K562 (cell line): ENCODE data around the gene MRFAP1. TPM values are rescaled to one million over a fixed set of nuclear protein-coding genes. Genes with fewer than 3 reads are reported as not detected.
A peak's percentile ranks its signal among the peaks of the same experiment; 100 is the strongest.

Experiments
- ARID2 ChIP-seq: fragments of 450-650 bp; IDR thresholded peaks from 2 replicates; pipeline ENCODE4 v1.6.1; 2017; ENCODE audit warnings: antibody characterized with exemption, mild to moderate bottlenecking
- C11orf30 ChIP-seq: fragments of 450-650 bp; IDR thresholded peaks from 2 replicates; pipeline ENCODE4 v1.6.1; 2016; ENCODE audit warnings: low read depth, mild to moderate bottlenecking
- PBX2 ChIP-seq, 2 experiments: IDR thresholded peaks in 1 of 2; conservative IDR thresholded peaks in 1 of 2; 2 replicates each; pipeline ENCODE4 v1.6.1; 2016; ENCODE audit warnings: low read depth in 2 of 2, mild to moderate bottlenecking in 1 of 2, missing compliant biosample characterization in 1 of 2, missing genetic modification characterization in 1 of 2, moderate library complexity in 1 of 2
- PHF8 ChIP-seq: fragments of 200-600 bp; sonication (generic); IDR thresholded peaks from 2 replicates; pipeline ENCODE4 v1.6.1; 2012; ENCODE audit warnings: mixed run types, mild to moderate bottlenecking, inconsistent platforms, low read length, moderate library complexity, borderline replicate concordance
- PTTG1 ChIP-seq: fragments of 450-650 bp; IDR thresholded peaks from 2 replicates; pipeline ENCODE4 v1.6.1; 2016; ENCODE audit warnings: low read depth, mild to moderate bottlenecking, missing genetic modification characterization, missing compliant biosample characterization
- SMARCC2 ChIP-seq: fragments of 450-650 bp; IDR thresholded peaks from 2 replicates; pipeline ENCODE4 v1.6.1; 2017; ENCODE audit warnings: antibody characterized with exemption, moderate library complexity, mild to moderate bottlenecking, low read depth
- SP1 ChIP-seq: sonication (generic); formaldehyde crosslinking; IDR thresholded peaks from 2 replicates; pipeline ENCODE4 v1.8.1; 2022; ENCODE audit warnings: mild to moderate bottlenecking, missing genetic modification reagents
- TCF7 ChIP-seq: sonication (generic); IDR thresholded peaks from 2 replicates; pipeline ENCODE4 v1.6.1; 2016; ENCODE audit warnings: antibody characterized with exemption, borderline replicate concordance
- TCFL5 ChIP-seq: fragments of 250-450 bp; sonication (Bioruptor Pico); conservative IDR thresholded peaks from 2 replicates; pipeline ENCODE4 v1.6.1; 2021; ENCODE audit warnings: mild to moderate bottlenecking, moderate library complexity, matching md5 sums
- WHSC1 ChIP-seq: IDR thresholded peaks from one replicate; pipeline ENCODE4 v1.6.1; 2012; ENCODE audit warnings: low read length, control low read depth, inconsistent platforms
- ZNF143 ChIP-seq: sonication (generic); formaldehyde crosslinking; IDR thresholded peaks from 2 replicates; pipeline ENCODE4 v1.9.0; 2022; ENCODE audit warnings: mild to moderate bottlenecking, missing genetic modification reagents
- ZNF41 ChIP-seq: fragments of 250-450 bp; sonication (Bioruptor Pico); conservative IDR thresholded peaks from 2 replicates; pipeline ENCODE4 v1.4.0; 2020; ENCODE audit warnings: mild to moderate bottlenecking
- polyA plus RNA-seq, 8 experiments: library from polyadenylated mRNA; depleted of rRNA in 4 of 8; stranded (reverse) in 5 of 8; unstranded in 3 of 8; fragments of >200 nt; fragmentation: Nextera tagmentation in 2 of 8; fragmentation: Illumina TruSeq in 1 of 8; extraction: Ambion mirVana in 2 of 8; extraction: Trizol in 1 of 8; gene quantifications; 2 replicates each; pipeline versions ENCODE4 v1.2.1 to v1.2.3, GENCODE V29; 2011 to 2014; ENCODE audit warnings: inconsistent platforms in 1 of 8, missing spikeins in 1 of 8
- total RNA-seq, 7 experiments: library from RNA; depleted of rRNA in 6 of 7; stranded (reverse); fragments of >200 nt in 6 of 7; fragmentation: Illumina TruSeq in 2 of 7; extraction: Trizol in 2 of 7; gene quantifications; 2 replicates each; pipeline versions ENCODE4 v1.2.1 to v1.2.3, GENCODE V29; 2011 to 2021; ENCODE audit warnings: low replicate concordance in 1 of 7
- TF ChIP-seq, protein P1 (sequence below): sonication (generic); formaldehyde crosslinking; IDR thresholded peaks from 2 replicates; pipeline ENCODE4 v1.8.0; 2022; ENCODE audit warnings: mild to moderate bottlenecking, missing genetic modification reagents, borderline replicate concordance
- TF ChIP-seq, protein P2 (sequence below): IDR thresholded peaks from 3 replicates; pipeline ENCODE4 v1.6.1; 2011; ENCODE audit warnings: borderline replicate concordance, mild to moderate bottlenecking; ENCODE audit not compliant: insufficient read length, insufficient read depth
- TF ChIP-seq, protein P3 (sequence below), 2 experiments: fragments of 450-650 bp; IDR thresholded peaks; 2 replicates each; pipeline ENCODE4 v1.6.1; 2016

Gene MRFAP1
- total and polyA plus RNA-seq, 9 of the 15 experiments (the other 6 are each of a cell fraction or from before 2014, with no cell fraction given), result 46.0 to 270 (median 151) TPM

DNA sequence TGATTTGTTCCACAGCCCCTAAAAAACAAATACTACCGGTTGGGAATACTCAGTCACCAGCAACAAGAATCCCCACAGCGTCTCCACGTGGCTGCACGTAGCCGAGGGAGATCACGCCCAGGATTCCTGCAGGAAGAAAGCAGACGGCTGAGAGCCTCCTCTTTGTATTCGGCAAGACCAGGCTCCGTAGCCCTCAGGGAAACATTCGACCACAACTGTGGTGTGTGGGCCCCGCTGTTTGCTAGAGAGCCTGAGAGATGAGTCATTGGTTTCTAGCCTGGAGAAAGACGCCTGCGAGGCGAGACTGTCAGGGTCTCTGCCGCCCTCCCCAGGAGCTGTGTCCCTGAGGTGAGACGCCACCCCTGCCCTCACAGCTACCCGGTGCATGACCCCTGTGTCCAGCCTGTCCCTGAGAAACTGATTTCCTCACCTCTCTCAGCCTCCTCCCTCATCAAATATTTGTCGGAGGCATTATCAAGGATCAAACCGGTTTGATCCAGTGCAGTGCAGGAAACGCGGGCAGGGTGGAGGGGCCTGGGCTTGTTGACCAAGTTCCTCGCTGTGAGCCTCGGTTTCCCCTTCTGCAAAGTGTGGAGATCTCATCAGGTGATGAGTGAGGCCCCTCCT, 48.5 kb downstream of the MRFAP1 start (continued):
- TF ChIP-seq, protein P1, sequence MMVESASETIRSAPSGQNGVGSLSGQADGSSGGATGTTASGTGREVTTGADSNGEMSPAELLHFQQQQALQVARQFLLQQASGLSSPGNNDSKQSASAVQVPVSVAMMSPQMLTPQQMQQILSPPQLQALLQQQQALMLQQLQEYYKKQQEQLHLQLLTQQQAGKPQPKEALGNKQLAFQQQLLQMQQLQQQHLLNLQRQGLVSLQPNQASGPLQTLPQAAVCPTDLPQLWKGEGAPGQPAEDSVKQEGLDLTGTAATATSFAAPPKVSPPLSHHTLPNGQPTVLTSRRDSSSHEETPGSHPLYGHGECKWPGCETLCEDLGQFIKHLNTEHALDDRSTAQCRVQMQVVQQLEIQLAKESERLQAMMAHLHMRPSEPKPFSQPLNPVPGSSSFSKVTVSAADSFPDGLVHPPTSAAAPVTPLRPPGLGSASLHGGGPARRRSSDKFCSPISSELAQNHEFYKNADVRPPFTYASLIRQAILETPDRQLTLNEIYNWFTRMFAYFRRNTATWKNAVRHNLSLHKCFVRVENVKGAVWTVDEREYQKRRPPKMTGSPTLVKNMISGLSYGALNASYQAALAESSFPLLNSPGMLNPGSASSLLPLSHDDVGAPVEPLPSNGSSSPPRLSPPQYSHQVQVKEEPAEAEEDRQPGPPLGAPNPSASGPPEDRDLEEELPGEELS, result peak; percentile 79; the same call in 1 of the 2 replicates
- TF ChIP-seq PTTG1 (tag) (no peak), TCF7 (no peak), WHSC1 (no peak), C11orf30 (peak; percentile 49; the same call in 1 of the 2 replicates), PBX2 (CRISPR knock-in tag; IDR thresholded peaks at IDR 0.05; ENCODE audit: low read depth) (no peak), PBX2 (tag; conservative IDR thresholded peaks at IDR 0.05; ENCODE audit: low read depth) (no peak), SP1 (CRISPR knock-in tag) (no peak), ZNF143 (CRISPR knock-in tag) (no peak), TCFL5 (CRISPR knock-in tag) (no peak), ARID2 (no peak), PHF8 (peak; percentile 28; the same call in 1 of the 2 replicates), SMARCC2 (peak; percentile 20; the same call in 1 of the 2 replicates), ZNF41 (CRISPR knock-in tag) (no peak)
- TF ChIP-seq, protein P2, sequence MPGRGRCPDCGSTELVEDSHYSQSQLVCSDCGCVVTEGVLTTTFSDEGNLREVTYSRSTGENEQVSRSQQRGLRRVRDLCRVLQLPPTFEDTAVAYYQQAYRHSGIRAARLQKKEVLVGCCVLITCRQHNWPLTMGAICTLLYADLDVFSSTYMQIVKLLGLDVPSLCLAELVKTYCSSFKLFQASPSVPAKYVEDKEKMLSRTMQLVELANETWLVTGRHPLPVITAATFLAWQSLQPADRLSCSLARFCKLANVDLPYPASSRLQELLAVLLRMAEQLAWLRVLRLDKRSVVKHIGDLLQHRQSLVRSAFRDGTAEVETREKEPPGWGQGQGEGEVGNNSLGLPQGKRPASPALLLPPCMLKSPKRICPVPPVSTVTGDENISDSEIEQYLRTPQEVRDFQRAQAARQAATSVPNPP, result no peak
- TF ChIP-seq, protein P3, sequence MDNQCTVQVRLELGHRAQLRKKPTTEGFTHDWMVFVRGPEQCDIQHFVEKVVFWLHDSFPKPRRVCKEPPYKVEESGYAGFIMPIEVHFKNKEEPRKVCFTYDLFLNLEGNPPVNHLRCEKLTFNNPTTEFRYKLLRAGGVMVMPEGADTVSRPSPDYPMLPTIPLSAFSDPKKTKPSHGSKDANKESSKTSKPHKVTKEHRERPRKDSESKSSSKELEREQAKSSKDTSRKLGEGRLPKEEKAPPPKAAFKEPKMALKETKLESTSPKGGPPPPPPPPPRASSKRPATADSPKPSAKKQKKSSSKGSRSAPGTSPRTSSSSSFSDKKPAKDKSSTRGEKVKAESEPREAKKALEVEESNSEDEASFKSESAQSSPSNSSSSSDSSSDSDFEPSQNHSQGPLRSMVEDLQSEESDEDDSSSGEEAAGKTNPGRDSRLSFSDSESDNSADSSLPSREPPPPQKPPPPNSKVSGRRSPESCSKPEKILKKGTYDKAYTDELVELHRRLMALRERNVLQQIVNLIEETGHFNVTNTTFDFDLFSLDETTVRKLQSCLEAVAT (IDR thresholded peaks at IDR 0.05), result no peak
